GM12872 (cell line): ENCODE data around the gene GINS3.

ENCODE experiments used
- CTCF ChIP-seq: IDR thresholded peaks from 3 replicates; pipeline ENCODE4 v1.5.1; 2011; ENCODE audit warnings: low read depth, mild to moderate bottlenecking, low read length, moderate library complexity; ENCODE audit not compliant: insufficient read depth

The GINS3 gene

GRCh38 chr16:58433569-58433951 is 41.3 kb downstream of the GINS3 start:
- no peak for TF ChIP-seq CTCF

- TF ChIP-seq CTCF, result peak; percentile 34; the same call in 1 of the 3 replicates
Observed at GRCh38 chr16:58435779-58436178, 43.5 kb downstream of the GINS3 start.

- TF ChIP-seq CTCF, result no peak
Observed at GRCh38 chr16:58440131-58440530, 47.9 kb downstream of the GINS3 start.

GRCh38 chr16:58442547-58442946 is 50.3 kb downstream of the GINS3 start:
- TF ChIP-seq CTCF, result no peak

- TF ChIP-seq CTCF, result no peak
Observed at GRCh38 chr16:58443783-58444182, 51.5 kb downstream of the GINS3 start.

GRCh38 chr16:58444265-58444664 is 52.0 kb downstream of the GINS3 start:
- TF ChIP-seq CTCF, result no peak

- TF ChIP-seq CTCF, result no peak
Observed at GRCh38 chr16:58448890-58449289, 56.6 kb downstream of the GINS3 start.

GRCh38 chr16:58449306-58449705 is 57.0 kb downstream of the GINS3 start:
- TF ChIP-seq CTCF, result no peak
